ENCODE data around the gene FGFBP1.

- TF ChIP-seq CTCF (IDR thresholded peaks at IDR 0.05), result no peak
- no peak for TF ChIP-seq POLR2A (IDR thresholded peaks at IDR 0.05)
Observed at GRCh38 chr4:15902746-15903145, 35.8 kb downstream of the FGFBP1 start.
